Smooth muscle cell (in vitro differentiated cells): ENCODE data around the gene INSIG2. TPM values are rescaled to one million over a fixed set of nuclear protein-coding genes. Genes with fewer than 3 reads are reported as not detected.
A peak's percentile ranks its signal among the peaks of the same experiment; 100 is the strongest.

Source experiments
- DNase-seq: peaks from one replicate; lab custom pipeline; 2025; ENCODE audit not compliant: unreplicated experiment; lab: John Stamatoyannopoulos, UW
- H2AFZ ChIP-seq: fragments of 200-600 bp; sonication (generic); 2 replicates; pipeline ENCODE4 v1.6.0; 2016; ENCODE audit warnings: antibody characterized with exemption, low read depth, mild to moderate bottlenecking
- H3F3A ChIP-seq: fragments of 200-600 bp; sonication (generic); 2 replicates; pipeline ENCODE4 v1.6.0; 2017; ENCODE audit warnings: antibody characterized with exemption, low read depth
- H3K27ac ChIP-seq: fragments of 200-600 bp; sonication (generic); 2 replicates; pipeline ENCODE4 v1.5.1; 2016; ENCODE audit warnings: low read depth, mild to moderate bottlenecking
- H3K27me3 ChIP-seq: fragments of 200-600 bp; sonication (generic); 2 replicates; pipeline ENCODE4 v1.6.1; 2016; ENCODE audit warnings: low read depth, mild to moderate bottlenecking
- H3K36me3 ChIP-seq: fragments of 200-600 bp; sonication (generic); 2 replicates; pipeline ENCODE4 v1.5.1; 2016; ENCODE audit warnings: low read depth
- H3K4me1 ChIP-seq: fragments of 200-600 bp; sonication (generic); 2 replicates; pipeline ENCODE4 v1.5.1; 2016; ENCODE audit warnings: low read depth
- H3K4me2 ChIP-seq: fragments of 200-600 bp; sonication (generic); 2 replicates; pipeline ENCODE4 v1.6.0; 2016; ENCODE audit warnings: mild to moderate bottlenecking
- H3K4me3 ChIP-seq: fragments of 200-600 bp; sonication (generic); 2 replicates; pipeline ENCODE4 v1.5.1; 2016; ENCODE audit warnings: mild to moderate bottlenecking
- H3K79me2 ChIP-seq: fragments of 200-600 bp; sonication (generic); 2 replicates; pipeline ENCODE4 v1.6.0; 2016; ENCODE audit warnings: low read depth, mild to moderate bottlenecking
- H3K9ac ChIP-seq: fragments of 200-600 bp; sonication (generic); 2 replicates; pipeline ENCODE4 v1.6.0; 2016; ENCODE audit warnings: low read depth
- H3K9me3 ChIP-seq: fragments of 200-600 bp; sonication (generic); replicated peaks from 2 replicates; pipeline ENCODE4 v1.5.1; 2016; ENCODE audit warnings: low read depth
- H4K20me1 ChIP-seq: fragments of 200-600 bp; sonication (generic); 2 replicates; pipeline ENCODE4 v1.6.0; 2016; ENCODE audit warnings: low read depth
- WGBS: methylation state at CpG from one replicate; pipeline ENCODE4 v1.1.7; 2016; ENCODE audit warnings: low lambda C conversion rate; 5-methylcytosine and 5-hydroxymethylcytosine counted together
- polyA plus RNA-seq: library from polyadenylated mRNA; unstranded; fragments of >200 nt; fragmentation: Nextera tagmentation; extraction: Ambion mirVana; gene quantifications from 2 replicates; pipeline ENCODE4 v1.2.1, GENCODE V29; 2016
- total RNA-seq: library from RNA; depleted of rRNA; stranded (reverse); fragments of >200 nt; gene quantifications from 2 replicates; pipeline ENCODE4 v1.2.3, GENCODE V29; 2014
- TF ChIP-seq, protein P1 (sequence below): fragments of 200-600 bp; sonication (generic); IDR thresholded peaks from 2 replicates; pipeline ENCODE4 v1.5.1; 2017; ENCODE audit warnings: borderline replicate concordance, mild to moderate bottlenecking, antibody characterized with exemption; ENCODE audit not compliant: insufficient read depth, poor library complexity, severe bottlenecking

The INSIG2 gene
- total and polyA plus RNA-seq, 2 experiments from 2014 or later: 51.6 to 85.6 TPM

DNA sequence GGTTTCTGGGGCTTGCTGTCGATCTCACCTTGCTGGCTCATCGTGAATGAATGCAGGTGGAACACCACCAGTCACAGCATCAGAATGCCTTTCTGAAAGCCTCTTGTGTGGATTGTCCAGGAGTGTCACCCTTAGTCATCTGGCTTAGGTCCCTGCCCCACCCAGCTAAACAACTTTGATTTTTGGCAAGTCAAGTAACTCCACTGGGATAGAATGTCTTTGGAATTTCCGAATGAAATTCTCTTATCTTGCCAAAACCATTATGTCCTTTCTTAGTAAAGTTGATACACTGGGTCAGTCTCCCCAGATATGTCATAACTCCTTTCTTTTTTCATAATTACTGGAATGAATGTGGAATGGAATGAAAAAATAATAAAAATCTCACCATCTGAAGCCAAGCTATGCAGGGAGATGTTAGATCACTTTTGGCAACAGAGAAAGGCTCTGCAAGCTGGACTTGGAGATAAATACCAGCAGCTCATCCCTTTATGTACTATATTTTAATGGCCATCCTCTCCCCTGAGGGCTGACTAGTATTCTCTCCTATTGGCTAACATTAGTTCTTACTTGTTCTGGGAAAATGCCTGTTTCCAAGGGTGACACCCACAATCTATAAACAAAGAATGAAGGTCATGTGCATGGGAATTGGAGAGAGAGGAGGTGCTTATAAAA lies 35.4 kb downstream of the INSIG2 start:
- Histone ChIP-seq H4K20me1 (no peaks in the 10 kb centered on the region), H3K9me3 (no peaks in the 10 kb centered on the region), H3K4me1 (no peaks in the 10 kb centered on the region), H3K27ac (peak overlapping the region; percentile 79), H3K9ac (peak overlapping the region; percentile 40), H3K79me2 (no peaks in the 10 kb centered on the region), H3K36me3 (no peaks in the 10 kb centered on the region), H3K27me3 (no peaks in the 10 kb centered on the region), H3F3A (no peaks in the 10 kb centered on the region), H2AFZ (no peak overlapping the region), H3K4me3 (no peak overlapping the region), H3K4me2 (no peak overlapping the region)
- TF ChIP-seq, protein P1, sequence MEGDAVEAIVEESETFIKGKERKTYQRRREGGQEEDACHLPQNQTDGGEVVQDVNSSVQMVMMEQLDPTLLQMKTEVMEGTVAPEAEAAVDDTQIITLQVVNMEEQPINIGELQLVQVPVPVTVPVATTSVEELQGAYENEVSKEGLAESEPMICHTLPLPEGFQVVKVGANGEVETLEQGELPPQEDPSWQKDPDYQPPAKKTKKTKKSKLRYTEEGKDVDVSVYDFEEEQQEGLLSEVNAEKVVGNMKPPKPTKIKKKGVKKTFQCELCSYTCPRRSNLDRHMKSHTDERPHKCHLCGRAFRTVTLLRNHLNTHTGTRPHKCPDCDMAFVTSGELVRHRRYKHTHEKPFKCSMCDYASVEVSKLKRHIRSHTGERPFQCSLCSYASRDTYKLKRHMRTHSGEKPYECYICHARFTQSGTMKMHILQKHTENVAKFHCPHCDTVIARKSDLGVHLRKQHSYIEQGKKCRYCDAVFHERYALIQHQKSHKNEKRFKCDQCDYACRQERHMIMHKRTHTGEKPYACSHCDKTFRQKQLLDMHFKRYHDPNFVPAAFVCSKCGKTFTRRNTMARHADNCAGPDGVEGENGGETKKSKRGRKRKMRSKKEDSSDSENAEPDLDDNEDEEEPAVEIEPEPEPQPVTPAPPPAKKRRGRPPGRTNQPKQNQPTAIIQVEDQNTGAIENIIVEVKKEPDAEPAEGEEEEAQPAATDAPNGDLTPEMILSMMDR: no peak
- DNase-seq: no peak
- WGBS: 63% methylated on average over 3 of the region's 3 CpGs

DNA sequence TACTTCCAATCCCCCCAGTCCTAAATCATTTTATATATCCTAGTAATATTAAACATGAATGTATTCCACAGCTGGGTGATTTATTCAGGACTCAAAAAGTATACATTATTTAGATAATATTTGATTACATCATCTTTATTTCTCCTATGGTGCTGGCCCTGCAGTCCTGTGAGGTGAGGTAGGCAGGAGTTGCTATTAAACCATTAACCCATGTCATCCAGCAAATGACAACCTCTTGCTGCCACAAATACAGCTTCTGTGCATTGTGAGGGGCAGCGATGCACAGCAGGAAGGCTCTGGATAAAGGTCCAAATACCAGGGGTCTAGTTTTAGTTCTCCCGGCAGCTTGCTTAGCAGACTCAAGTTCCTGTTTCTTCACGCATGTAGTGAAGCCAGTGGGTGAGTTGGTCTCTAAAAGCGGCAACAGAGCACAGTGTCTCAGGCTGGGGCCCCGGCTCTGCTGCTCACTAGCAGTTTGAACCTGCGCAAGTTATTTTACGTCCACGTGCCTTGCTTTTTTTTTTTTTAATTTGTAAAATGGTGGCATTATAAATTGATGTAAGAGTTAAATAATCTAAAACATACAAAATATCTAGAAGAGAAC lies 36.1 kb downstream of the INSIG2 start:
- Histone ChIP-seq H2AFZ (no peak overlapping the region), H3K9me3 (no peaks in the 10 kb centered on the region), H3K4me1 (no peaks in the 10 kb centered on the region), H3K79me2 (no peaks in the 10 kb centered on the region), H3K9ac (no peak overlapping the region), H3K4me2 (no peak overlapping the region), H4K20me1 (no peaks in the 10 kb centered on the region), H3K4me3 (no peak overlapping the region), H3F3A (no peaks in the 10 kb centered on the region), H3K36me3 (no peaks in the 10 kb centered on the region), H3K27me3 (no peaks in the 10 kb centered on the region), H3K27ac (peak overlapping the region; percentile 79)
- TF ChIP-seq, protein P1: no peak
- no peak for DNase-seq
- 91% methylated on average over 8 of the region's 8 CpGs for WGBS

DNA sequence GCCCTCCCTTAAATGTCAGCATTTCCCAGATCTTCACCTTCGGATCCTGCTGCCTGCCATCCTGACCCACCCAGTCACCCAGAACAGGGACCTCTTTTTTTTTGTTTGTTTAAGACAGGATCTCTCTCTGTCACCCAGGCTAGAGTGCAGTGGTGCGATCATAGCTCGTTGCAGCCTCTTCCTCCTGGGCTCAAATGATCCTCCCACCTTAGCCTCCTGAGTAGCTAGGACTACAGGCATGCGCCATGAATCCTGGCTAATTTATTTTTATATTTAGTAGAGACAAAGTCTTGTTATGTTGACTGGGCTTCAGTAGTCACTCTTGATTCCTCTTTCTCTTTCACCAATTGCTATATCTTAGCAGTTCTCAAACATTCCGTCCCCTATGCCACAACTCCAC lies 39.0 kb downstream of the INSIG2 start:
- no peak for DNase-seq
- TF ChIP-seq, protein P1: no peak
- H3K27me3 ChIP-seq: no peaks in the 10 kb centered on the region
- H3K9ac ChIP-seq: no peak overlapping the region
- no peak overlapping the region for H3K4me2 ChIP-seq
- H3K4me1 ChIP-seq: no peaks in the 10 kb centered on the region
- no peak overlapping the region for H3K27ac ChIP-seq
- no peaks in the 10 kb centered on the region for H4K20me1 ChIP-seq
- 89% methylated on average over 5 of the region's 5 CpGs for WGBS
- no peak overlapping the region for H2AFZ ChIP-seq
- no peak overlapping the region for H3K4me3 ChIP-seq
- H3K36me3 ChIP-seq: no peaks in the 10 kb centered on the region
- H3K79me2 ChIP-seq: no peaks in the 10 kb centered on the region
- no peaks in the 10 kb centered on the region for H3K9me3 ChIP-seq
- H3F3A ChIP-seq: no peaks in the 10 kb centered on the region

DNA sequence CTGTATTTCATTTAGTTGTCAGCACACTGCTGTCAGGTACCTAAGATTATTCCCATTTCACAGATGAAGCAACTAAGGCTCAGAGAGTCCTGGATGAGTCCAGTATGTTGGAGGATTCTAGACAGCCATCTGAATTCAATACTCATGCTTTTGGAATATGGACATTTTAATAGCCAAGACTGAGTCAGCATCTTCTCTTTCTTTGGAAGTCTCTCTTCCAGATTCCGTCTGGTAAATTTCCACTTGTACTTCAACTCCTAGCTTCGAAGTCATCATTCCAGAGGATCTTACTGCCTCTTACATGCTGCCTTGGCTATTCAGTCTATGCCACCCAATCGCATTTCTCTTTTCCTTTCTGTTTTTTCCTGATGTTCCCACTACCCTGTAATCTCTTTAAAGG lies 40.6 kb downstream of the INSIG2 start:
- H4K20me1 ChIP-seq: no peaks in the 10 kb centered on the region
- H3K9ac ChIP-seq: no peak overlapping the region
- no peak overlapping the region for H3K27ac ChIP-seq
- TF ChIP-seq, protein P1: no peak
- no peak overlapping the region for H3K4me3 ChIP-seq
- DNase-seq: no peak
- no peaks in the 10 kb centered on the region for H3K9me3 ChIP-seq
- no peaks in the 10 kb centered on the region for H3K4me1 ChIP-seq
- H3K27me3 ChIP-seq: no peaks in the 10 kb centered on the region
- no peaks in the 10 kb centered on the region for H3K79me2 ChIP-seq
- H3K4me2 ChIP-seq: no peak overlapping the region
- H2AFZ ChIP-seq: no peak overlapping the region
- no peaks in the 10 kb centered on the region for H3F3A ChIP-seq
- WGBS: 63% methylated on average over 3 of the region's 3 CpGs
- H3K36me3 ChIP-seq: no peaks in the 10 kb centered on the region
